H1 (cell line): ENCODE data around the gene VTI1B. TPM values are rescaled to one million over a fixed set of nuclear protein-coding genes. Genes with fewer than 3 reads are reported as not detected.

Experiments used
- CTCF ChIA-PET: fragments of 300-600 bp; sonication (Branson Sonifier 250); formaldehyde crosslinking; loops from one replicate; lab custom pipeline; 2021; ENCODE audit not compliant: partially characterized antibody; lab: Charles Lee
- POLR2A ChIA-PET: fragments of 300-600 bp; sonication (Branson Sonifier 250); formaldehyde crosslinking; loops from one replicate; lab custom pipeline; 2021; ENCODE audit warnings: inconsistent platforms; ENCODE audit not compliant: partially characterized antibody; lab: Charles Lee
- DNase-seq, 2 experiments: peaks; one replicate each; pipeline versions ENCODE4 v3.0.0 to v3.0.0-alpha.2; 2010 to 2022; ENCODE audit warnings: low spot score in 2 of 2, low read depth in 1 of 2, mixed read lengths in 1 of 2
- FAIRE-seq: peaks from 2 replicates; lab custom pipeline; 2011; peaks lifted over from hg19 to GRCh38; lab: Jason Lieb, UNC
- H2AFZ ChIP-seq: 2 replicates; pipeline ENCODE4 v1.8.1; 2012; ENCODE audit warnings: low read length, inconsistent platforms
- H2AK5ac ChIP-seq: 2 replicates; pipeline ENCODE4 v1.6.1; 2013; ENCODE audit warnings: low read depth, low read length
- H2BK120ac ChIP-seq: replicated peaks from 2 replicates; pipeline ENCODE3; 2013; ENCODE audit warnings: low read depth, low read length, inconsistent platforms
- H2BK12ac ChIP-seq: 2 replicates; pipeline ENCODE4 v1.6.1; 2013; ENCODE audit warnings: low read depth, low read length
- H2BK15ac ChIP-seq: 2 replicates; pipeline ENCODE4 v1.6.1; 2013; ENCODE audit warnings: low read length
- H2BK20ac ChIP-seq: 2 replicates; pipeline ENCODE4 v1.6.1; 2013; ENCODE audit warnings: low read length
- H2BK5ac ChIP-seq: 2 replicates; pipeline ENCODE4 v1.6.1; 2013; ENCODE audit warnings: low read depth, low read length
- H3K14ac ChIP-seq: 2 replicates; pipeline ENCODE4 v1.6.1; 2013; ENCODE audit warnings: inconsistent platforms; ENCODE audit not compliant: insufficient read length
- H3K18ac ChIP-seq: 2 replicates; pipeline ENCODE4 v1.6.1; 2013; ENCODE audit warnings: low read length; ENCODE audit errors: extremely low read depth
- H3K23ac ChIP-seq: 2 replicates; pipeline ENCODE4 v1.6.1; 2013; ENCODE audit warnings: inconsistent platforms; ENCODE audit not compliant: insufficient read length
- H3K23me2 ChIP-seq: 2 replicates; pipeline ENCODE4 v1.6.1; 2013; ENCODE audit warnings: low read depth, low read length
- H3K27ac ChIP-seq: 2 replicates; pipeline ENCODE4 v1.6.1; 2011; ENCODE audit warnings: low read depth, low read length, inconsistent platforms
- H3K27me3 ChIP-seq, 4 experiments: replicated peaks in 1 of 4; 1 replicate in 1 of 4; 2 replicates in 3 of 4; pipeline versions ENCODE4 v1.6.1 to v1.8.1; 2011 to 2013; ENCODE audit warnings: low read length in 3 of 4, mild to moderate bottlenecking in 3 of 4, inconsistent platforms in 2 of 4, mixed read lengths in 2 of 4, moderate library complexity in 1 of 4; ENCODE audit not compliant: control insufficient read depth in 3 of 4, insufficient read depth in 3 of 4; ENCODE audit errors: extremely low read depth in 1 of 4
- H3K36me3 ChIP-seq, 4 experiments: 2 replicates each; pipeline versions ENCODE4 v1.6.1 to v1.8.1; 2011 to 2013; ENCODE audit warnings: mild to moderate bottlenecking in 4 of 4, low read length in 3 of 4, moderate library complexity in 2 of 4, control low read depth in 1 of 4, inconsistent platforms in 1 of 4; ENCODE audit not compliant: insufficient read depth in 4 of 4, control insufficient read depth in 2 of 4
- H3K4ac ChIP-seq: replicated peaks from 2 replicates; pipeline ENCODE3; 2013; ENCODE audit warnings: low read length, low read depth, mixed read lengths, inconsistent platforms; ENCODE audit not compliant: insufficient read length
- H3K4me1 ChIP-seq, 4 experiments: replicated peaks in 1 of 4; 1 replicate in 1 of 4; 2 replicates in 3 of 4; pipeline versions ENCODE4 v1.6.1 to v1.8.1; 2011 to 2013; ENCODE audit warnings: low read length in 3 of 4, inconsistent platforms in 2 of 4, mixed read lengths in 1 of 4; ENCODE audit not compliant: insufficient read depth in 4 of 4, control insufficient read depth in 3 of 4
- H3K4me2 ChIP-seq, 2 experiments: 2 replicates each; pipeline versions ENCODE4 v1.6.1 to v1.8.1; 2011 to 2013; ENCODE audit warnings: low read depth in 2 of 2, low read length in 2 of 2, control low read depth in 1 of 2, inconsistent platforms in 1 of 2, mild to moderate bottlenecking in 1 of 2; ENCODE audit not compliant: insufficient read depth in 1 of 2
- H3K4me3 ChIP-seq, 4 experiments: fragments of 200-600, 300-600 bp in 1 of 4; sonication (generic), shearing (Covaris generic), sonication (Bioruptor Twin) in 1 of 4; 2 replicates each; pipeline versions ENCODE4 v1.5.1 to v1.8.1; 2011 to 2016; ENCODE audit warnings: low read length in 4 of 4, low read depth in 3 of 4, control low read depth in 2 of 4, inconsistent platforms in 2 of 4, mild to moderate bottlenecking in 2 of 4, mixed read lengths in 1 of 4, moderate library complexity in 1 of 4; ENCODE audit not compliant: insufficient read depth in 2 of 4; ENCODE audit errors: extremely low read depth in 1 of 4
- H3K56ac ChIP-seq: replicated peaks from 2 replicates; pipeline ENCODE3; 2013; ENCODE audit warnings: low read depth, mild to moderate bottlenecking, mixed read lengths, low read length, inconsistent platforms; ENCODE audit not compliant: insufficient read length
- H3K79me1 ChIP-seq: 2 replicates; pipeline ENCODE4 v1.6.1; 2013; ENCODE audit warnings: low read depth, low read length, control low read depth
- H3K79me2 ChIP-seq, 2 experiments: 2 replicates each; pipeline versions ENCODE4 v1.6.1 to v1.8.1; 2012 to 2013; ENCODE audit warnings: low read length in 2 of 2, mild to moderate bottlenecking in 2 of 2, inconsistent platforms in 1 of 2; ENCODE audit not compliant: insufficient read depth in 2 of 2, control insufficient read depth in 1 of 2
- H3K9ac ChIP-seq, 4 experiments: replicated peaks in 1 of 4; 1 replicate in 1 of 4; 2 replicates in 3 of 4; pipeline versions ENCODE4 v1.6.1 to v1.8.1; 2011 to 2013; ENCODE audit warnings: low read depth in 3 of 4, low read length in 3 of 4, control low read depth in 2 of 4, mild to moderate bottlenecking in 2 of 4, moderate library complexity in 2 of 4, inconsistent platforms in 1 of 4; ENCODE audit errors: extremely low read depth in 1 of 4
- H3K9me3 ChIP-seq, 2 experiments: 2 replicates each; pipeline versions ENCODE4 v1.6.1 to v1.8.1; 2012 to 2013; ENCODE audit warnings: mild to moderate bottlenecking in 2 of 2, moderate library complexity in 2 of 2, control low read depth in 1 of 2, inconsistent platforms in 1 of 2, low read depth in 1 of 2, low read length in 1 of 2, mixed read lengths in 1 of 2; ENCODE audit not compliant: insufficient read depth in 2 of 2
- H4K20me1 ChIP-seq, 2 experiments: replicated peaks in 1 of 2; 2 replicates each; pipeline versions ENCODE3 to v1.8.1; 2011 to 2013; ENCODE audit warnings: inconsistent platforms in 2 of 2, low read length in 2 of 2, mild to moderate bottlenecking in 1 of 2; ENCODE audit not compliant: insufficient read depth in 2 of 2, control insufficient read depth in 1 of 2
- H4K5ac ChIP-seq: 2 replicates; pipeline ENCODE4 v1.6.1; 2013; ENCODE audit warnings: low read length, low read depth, mixed read lengths, inconsistent platforms; ENCODE audit not compliant: insufficient read length
- H4K8ac ChIP-seq: 2 replicates; pipeline ENCODE4 v1.8.0; 2013; ENCODE audit warnings: mild to moderate bottlenecking, moderate library complexity, low read length, inconsistent platforms; ENCODE audit not compliant: insufficient read depth; ENCODE audit errors: extremely low read depth
- H4K91ac ChIP-seq: replicated peaks from 2 replicates; pipeline ENCODE3; 2013; ENCODE audit warnings: low read length, mixed read lengths, inconsistent platforms; ENCODE audit not compliant: insufficient read length
- ATF2 ChIP-seq: IDR thresholded peaks from 2 replicates; pipeline ENCODE4 v1.6.1; 2012; ENCODE audit warnings: low read length, inconsistent platforms
- CHD2 ChIP-seq: IDR thresholded peaks from 2 replicates; pipeline ENCODE4 v1.6.1; 2012; ENCODE audit warnings: low read length, improper control_type of control experiment
- KDM4A ChIP-seq: IDR thresholded peaks from one replicate; pipeline ENCODE4 v1.7.1; 2012; ENCODE audit warnings: low read depth, mild to moderate bottlenecking, moderate library complexity, low read length, inconsistent platforms; ENCODE audit not compliant: severe bottlenecking
- RFX5 ChIP-seq: IDR thresholded peaks from 2 replicates; pipeline ENCODE4 v1.6.1; 2011; ENCODE audit warnings: low read depth, low read length, improper control_type of control experiment, borderline replicate concordance
- SIRT6 ChIP-seq: IDR thresholded peaks from one replicate; pipeline ENCODE4 v1.7.1; 2012; ENCODE audit warnings: low read length, inconsistent platforms
- YY1 ChIP-seq: IDR thresholded peaks from 2 replicates; pipeline ENCODE4 v1.6.1; 2011; ENCODE audit warnings: low read depth, mild to moderate bottlenecking, low read length
- WGBS, 2 experiments: shearing (Covaris generic) in 1 of 2; methylation state at CpG; one replicate each; pipeline versions ENCODE4 v1.1.6 to v1.1.7; 2013 to 2015; ENCODE audit warnings: low lambda C conversion rate in 2 of 2, mixed read lengths in 2 of 2, inconsistent platforms in 1 of 2, low coverage in 1 of 2, missing lambda C conversion rate in 1 of 2; ENCODE audit not compliant: insufficient replicate concordance in 2 of 2, insufficient coverage in 1 of 2, insufficient read length in 1 of 2; ENCODE audit errors: extremely low coverage in 1 of 2, missing lambda C conversion rate in 1 of 2; 5-methylcytosine and 5-hydroxymethylcytosine counted together
- polyA plus RNA-seq, 7 experiments: library from polyadenylated mRNA; depleted of rRNA in 3 of 7; stranded (reverse) in 5 of 7; unstranded in 2 of 7; fragments of >200 nt in 5 of 7; fragments of 200-250 nt in 2 of 7; gene quantifications; 1 replicate in 5 of 7; 2 replicates in 1 of 7; 4 replicates in 1 of 7; pipeline versions ENCODE4 v1.2.1 to v1.2.3, GENCODE V29; 2011 to 2013; ENCODE audit warnings: missing spikeins in 2 of 7, mixed read lengths in 2 of 7
- total RNA-seq: library from RNA; stranded (reverse); fragmentation: NEBNext Ultra II Directional; extraction: Animal tissue kit (Norgen Biotek cat#: 25700); gene quantifications from 2 replicates; pipeline ENCODE4 v1.2.1, GENCODE V29; 2021

The VTI1B gene
- total and polyA plus RNA-seq, 2 of the 8 experiments (the other 6 are each of a cell fraction or from before 2014, with no cell fraction given), result 28.1 to 98.7 TPM

- no peak overlapping the region for H4K5ac ChIP-seq
- no peak overlapping the region for H2AK5ac ChIP-seq
- DNase-seq (no peak), FAIRE-seq (no peak)
- H3K4ac ChIP-seq, result no peak overlapping the region
- no peak overlapping the region for H4K91ac ChIP-seq
- H2BK5ac ChIP-seq, result no peak overlapping the region
- H3K4me1 ChIP-seq, result peaks cover 0 to 6% (median 5%) of the 10 kb centered on the region in 4 experiments; a peak in 5 of 7 replicates
- peak overlapping the region; percentile 16 to 37; a peak in 2 of 4 replicates for H3K4me2 ChIP-seq
- peak overlapping the region in 1 of 4 experiments; percentile 33; a peak in 1 of 8 replicates for H3K4me3 ChIP-seq
- peaks cover 0 to 3% (median 0%) of the 10 kb centered on the region in 4 experiments; a peak in 2 of 7 replicates for H3K27me3 ChIP-seq
- no peaks in the 10 kb centered on the region for H3K79me2 ChIP-seq
- H3K9ac ChIP-seq, result no peak overlapping the region
- peaks cover 0 to 8% (median 2%) of the 10 kb centered on the region in 4 experiments; a peak in 3 of 8 replicates for H3K36me3 ChIP-seq
- CTCF ChIA-PET, result interaction anchor here (0.9 to 1.4 kb wide), 5 partner anchors 11 to 203 kb away, joined by 3 to 5 read pairs (median 3); partner anchors contain the start of gene PIGH
- no peak overlapping the region for H4K8ac ChIP-seq
- H3K27ac ChIP-seq, result no peak overlapping the region
- no peak overlapping the region for H3K56ac ChIP-seq
- H2AFZ ChIP-seq, result no peak overlapping the region
- no peak overlapping the region for H2BK15ac ChIP-seq
- TF ChIP-seq ATF2, result no peak
- no peak for TF ChIP-seq RFX5
- no peak for TF ChIP-seq SIRT6
- no peak for TF ChIP-seq KDM4A
- no peak for TF ChIP-seq CHD2
- TF ChIP-seq YY1, result no peak
- TF ChIP-seq, all 59 proteins: peak for 0
- H2BK20ac ChIP-seq, result no peak overlapping the region
- H3K9me3 ChIP-seq, result no peaks in the 10 kb centered on the region
- 85% methylated on average over 2 of the region's 2 CpGs; no CpG with 5 or more reads in 1 of the 2 experiments for WGBS, 2 experiments
- H4K20me1 ChIP-seq, result peaks cover 0 to 1% of the 10 kb centered on the region in 2 experiments
- H3K23ac ChIP-seq, result no peak overlapping the region
- H2BK12ac ChIP-seq, result no peak overlapping the region
- no peak overlapping the region for H3K14ac ChIP-seq
- H3K23me2 ChIP-seq, result peaks cover 6% of the 10 kb centered on the region; the same call in 1 of the 2 replicates
- POLR2A ChIA-PET, result interaction anchor here (0.7 to 1.9 kb wide), 4 partner anchors 12 to 25 kb away, joined by 3 to 8 read pairs (median 3); no protein-coding TSS in a partner anchor
- no peaks in the 10 kb centered on the region for H3K79me1 ChIP-seq
- H3K18ac ChIP-seq, result no peak overlapping the region
- H2BK120ac ChIP-seq, result no peak overlapping the region
These were observed 51.3 kb downstream of the VTI1B start for GRCh38 chr14:67623114-67623513.
